ENCODE data around the gene HSD17B11. TPM values are rescaled to one million over a fixed set of nuclear protein-coding genes. Genes with fewer than 3 reads are reported as not detected.
"Not testable (repeated sequence)": the region's sequence is repeated elsewhere in the genome, so short reads cannot be mapped to it uniquely, and the experiment has no call there.

HSD17B11 gene
- total RNA-seq, 4 donors from 2014 or later = 4.2 to 41.8 (median 13.7) TPM

GRCh38 chr4:87399954-87400353, 9.0 kb upstream of the HSD17B11 start:
- Histone ChIP-seq H3K27ac (no peak overlapping the region), H3K4me3 (no peak overlapping the region), H3K36me3 (no peaks in the 10 kb centered on the region), H3K9me3 (no peaks in the 10 kb centered on the region), H3K4me1 (peaks cover 0 to 14% (median 0%) of the 10 kb centered on the region in 3 donors), H3K27me3 (no peaks in the 10 kb centered on the region)
- 71 to 83% methylated on average over 1 of the region's 1 CpG for WGBS, 2 donors
- DNase-seq = no peak
- TF ChIP-seq CTCF (IDR thresholded peaks at IDR 0.05) (no peak), POLR2A (IDR thresholded peaks at IDR 0.05) (no peak)
- intact Hi-C loops (cut with DNase I) = no loop called here

DNA sequence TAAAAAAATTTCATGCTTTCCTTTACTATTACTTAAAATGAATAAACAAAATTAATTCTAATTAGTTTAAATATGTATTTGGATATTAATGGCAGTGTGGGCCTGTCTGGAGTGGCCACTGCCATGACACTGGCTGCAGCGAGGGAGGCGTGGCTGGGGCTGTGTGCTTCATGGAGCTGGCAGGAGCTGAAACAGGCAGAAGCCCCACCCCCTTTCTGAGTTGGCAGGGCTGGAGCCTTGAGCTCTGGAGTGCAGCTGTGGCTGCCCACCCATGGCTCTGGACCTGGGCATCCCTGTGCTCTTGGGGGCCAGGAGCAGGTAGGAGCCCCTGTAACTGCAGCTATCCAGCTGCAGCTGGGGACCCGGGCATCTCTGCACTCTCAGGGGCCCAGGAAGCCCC, 8.2 kb upstream of the HSD17B11 start:
- Histone ChIP-seq H3K36me3 (no peaks in the 10 kb centered on the region), H3K4me3 (no peak overlapping the region), H3K27ac (no peak overlapping the region), H3K4me1 (peaks cover 0 to 7% (median 0%) of the 10 kb centered on the region in 3 donors), H3K9me3 (no peaks in the 10 kb centered on the region), H3K27me3 (no peaks in the 10 kb centered on the region)
- DNase-seq = no peak
- 83 to 94% methylated on average over 2 to 3 of the region's 3 CpGs for WGBS, 2 donors
- no peak for TF ChIP-seq POLR2A (IDR thresholded peaks at IDR 0.05)
- intact Hi-C loops (cut with DNase I) = no loop called here

DNA sequence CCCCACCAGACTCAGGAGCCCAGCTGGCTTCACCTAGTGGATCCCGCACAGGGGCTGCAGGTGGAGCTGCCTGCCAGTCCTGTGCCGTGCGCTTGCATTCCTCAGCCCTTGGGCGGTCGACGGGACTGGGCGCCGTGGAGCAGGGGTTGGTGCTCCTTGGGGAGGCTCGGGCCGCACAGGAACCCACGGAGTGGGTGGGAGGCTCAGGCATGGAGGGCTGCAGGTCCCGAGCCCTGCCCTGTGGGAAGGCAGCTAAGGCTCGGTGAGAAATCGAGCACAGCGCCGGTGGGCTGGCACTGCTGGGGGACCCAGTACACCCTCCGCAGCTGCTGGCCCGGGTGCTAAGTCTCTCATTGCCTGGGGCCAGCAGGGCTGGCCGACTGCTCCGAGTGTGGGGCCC, 4.9 kb upstream of the HSD17B11 start:
- H3K27ac ChIP-seq; H3K4me3 ChIP-seq; H3K4me1 ChIP-seq; H3K27me3 ChIP-seq; intact Hi-C loops (cut with DNase I); DNase-seq; H3K9me3 ChIP-seq; H3K36me3 ChIP-seq: not testable (repeated sequence)
- WGBS, 2 donors = no CpG with 5 or more reads among the region's 20 CpGs

- H3K36me3 ChIP-seq; DNase-seq; intact Hi-C loops (cut with DNase I); H3K27me3 ChIP-seq; H3K4me3 ChIP-seq; H3K27ac ChIP-seq; H3K9me3 ChIP-seq: not testable (repeated sequence)
- peaks cover 0 to 15% (median 0%) of the 10 kb centered on the region in 3 donors for H3K4me1 ChIP-seq
- WGBS, 2 donors = 86 to 94% methylated on average over 14 to 21 of the region's 23 CpGs
Observed at GRCh38 chr4:87395073-87395472, 4.1 kb upstream of the HSD17B11 start.

- TF ChIP-seq POLR2A (IDR thresholded peaks at IDR 0.05) (no peak), CTCF (IDR thresholded peaks at IDR 0.05) (no peak)
- Histone ChIP-seq H3K27ac (peak overlapping the region in 2 of 4 donors; percentile 88 to 89), H3K27me3 (no peaks in the 10 kb centered on the region), H3K4me3 (no peak overlapping the region), H3K4me1 (peaks cover 0 to 41% (median 6%) of the 10 kb centered on the region in 3 donors), H3K9me3 (no peaks in the 10 kb centered on the region), H3K36me3 (no peaks in the 10 kb centered on the region)
- intact Hi-C loops (cut with DNase I) = no loop called here
- 81 to 92% methylated on average over 3 of the region's 3 CpGs for WGBS, 2 donors
- no peak for DNase-seq
Observed at GRCh38 chr4:87392183-87392582, 1.2 kb upstream of the HSD17B11 start.

- TF ChIP-seq POLR2A (IDR thresholded peaks at IDR 0.05) (no peak), CTCF (IDR thresholded peaks at IDR 0.05) (peak in 1 of 6 experiments; percentile 0)
- no peaks in the 10 kb centered on the region for H3K9me3 ChIP-seq
- no peaks in the 10 kb centered on the region for H3K27me3 ChIP-seq
- peak overlapping the region; percentile 47 to 74 (median 64) for H3K4me3 ChIP-seq
- WGBS, 2 donors = 8 to 13% methylated on average over 15 to 16 of the region's 16 CpGs
- intact Hi-C loops (cut with DNase I) = no loop called here
- H3K4me1 ChIP-seq = peaks cover 0 to 47% (median 6%) of the 10 kb centered on the region in 3 donors
- H3K36me3 ChIP-seq = no peaks in the 10 kb centered on the region
- H3K27ac ChIP-seq = peak overlapping the region; percentile 72 to 89 (median 88)
- no peak for DNase-seq
Observed at GRCh38 chr4:87391576-87392054, 627 bp upstream of the HSD17B11 start.

- Histone ChIP-seq H3K27ac (peak overlapping the region; percentile 72 to 89 (median 88)), H3K9me3 (no peaks in the 10 kb centered on the region), H3K4me1 (peaks cover 0 to 47% (median 6%) of the 10 kb centered on the region in 3 donors), H3K4me3 (peak overlapping the region; percentile 47 to 74 (median 64)), H3K36me3 (no peaks in the 10 kb centered on the region), H3K27me3 (no peaks in the 10 kb centered on the region)
- no peak for TF ChIP-seq CTCF (IDR thresholded peaks at IDR 0.05)
- no peak for TF ChIP-seq POLR2A (IDR thresholded peaks at IDR 0.05)
- no peak for DNase-seq
- intact Hi-C loops (cut with DNase I) = no loop called here
Observed at GRCh38 chr4:87390551-87390890, 467 bp downstream of the HSD17B11 start.

DNA sequence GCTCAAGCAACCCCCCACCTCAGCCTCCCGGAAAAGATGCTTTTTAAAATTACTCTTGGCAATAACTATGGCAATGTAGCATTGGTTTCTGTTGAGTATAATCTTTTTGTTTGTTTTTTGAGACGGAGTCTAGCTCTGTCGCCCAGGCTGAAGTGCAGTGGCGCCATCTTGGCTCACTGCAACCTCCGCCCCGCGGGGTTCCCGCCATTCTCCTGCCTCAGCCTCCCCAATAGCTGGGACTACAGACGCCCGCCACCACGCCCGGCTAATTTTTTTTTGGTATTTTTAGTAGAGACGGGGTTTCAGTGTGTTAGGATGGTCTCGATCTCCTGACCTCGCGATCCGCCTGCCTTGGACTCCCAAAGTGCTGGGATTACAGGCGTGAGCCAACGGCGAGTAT, 933 bp downstream of the HSD17B11 start:
- Histone ChIP-seq H3K4me1 (peaks cover 0 to 47% (median 6%) of the 10 kb centered on the region in 3 donors), H3K4me3 (peak overlapping the region; percentile 47 to 74 (median 64)), H3K27ac (peak overlapping the region in 2 of 4 donors; percentile 88 to 89)
- H3K36me3 ChIP-seq; intact Hi-C loops (cut with DNase I); DNase-seq; H3K9me3 ChIP-seq; H3K27me3 ChIP-seq: not testable (repeated sequence)
- 67 to 69% methylated on average over 18 to 20 of the region's 20 CpGs for WGBS, 2 donors

Data from esophagus squamous epithelium (tissue), 5 donors.